MG63 (cell line): ENCODE measurements around the gene NGEF. TPM values are rescaled to one million over a fixed set of nuclear protein-coding genes. Genes with fewer than 3 reads are reported as not detected.

Experiments used
- DNase-seq: peaks from one replicate; pipeline ENCODE4 v3.0.0-alpha.2; 2020
- H3K27me3 ChIP-seq: fragments of 250-450 bp; sonication (Bioruptor Pico); 2 replicates; pipeline ENCODE4 v1.5.1; 2020; ENCODE audit warnings: mild to moderate bottlenecking, moderate library complexity
- H3K36me3 ChIP-seq: fragments of 250-450 bp; sonication (Bioruptor Pico); 2 replicates; pipeline ENCODE4 v1.5.1; 2020; ENCODE audit warnings: mild to moderate bottlenecking, moderate library complexity
- H3K4me3 ChIP-seq: fragments of 250-450 bp; sonication (Bioruptor Pico); 2 replicates; pipeline ENCODE4 v1.5.1; 2020; ENCODE audit warnings: mild to moderate bottlenecking, moderate library complexity
- H3K9me3 ChIP-seq: fragments of 250-450 bp; sonication (Bioruptor Pico); 2 replicates; pipeline ENCODE4 v1.5.1; 2020; ENCODE audit warnings: mild to moderate bottlenecking, moderate library complexity
- total RNA-seq: library from RNA; depleted of rRNA; stranded (reverse); fragments of >200 nt; shearing (Covaris generic); gene quantifications from 2 replicates; pipeline ENCODE4 v1.2.3, GENCODE V29; 2014; ENCODE audit warnings: low replicate concordance

Gene NGEF
- total RNA-seq, 1 experiment from 2014 or later = 26.1 TPM

DNA sequence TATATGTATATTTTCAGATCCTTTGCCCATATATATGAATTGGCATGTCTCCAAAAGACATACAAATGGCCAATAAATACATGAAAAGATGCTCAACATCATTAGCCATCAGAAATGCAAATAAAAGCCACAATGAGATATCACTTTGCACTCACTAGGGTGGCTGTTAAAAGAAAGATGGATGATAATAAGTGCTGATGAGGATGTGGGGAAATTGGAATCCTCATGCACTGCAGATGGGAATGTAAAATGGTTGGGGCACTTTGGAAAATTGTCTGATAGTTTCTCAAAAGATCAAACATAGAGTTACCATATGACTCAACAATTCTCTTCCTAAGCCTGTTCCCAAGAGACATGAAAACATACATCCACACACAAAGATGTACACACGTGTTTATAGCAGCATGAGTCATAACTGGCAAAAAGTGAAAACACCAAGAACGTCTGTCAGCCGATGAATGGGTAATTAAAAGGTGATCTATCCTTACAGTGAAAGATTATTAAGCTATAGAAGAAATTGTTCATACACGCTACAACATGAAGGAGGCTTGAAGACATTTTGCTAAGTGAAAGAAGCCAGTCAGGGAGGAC, 19.7 kb downstream of the NGEF start:
- DNase-seq = no peak
- Histone ChIP-seq H3K27me3 (no peaks in the 10 kb centered on the region), H3K4me3 (no peak overlapping the region), H3K36me3 (no peaks in the 10 kb centered on the region), H3K9me3 (no peaks in the 10 kb centered on the region)

DNA sequence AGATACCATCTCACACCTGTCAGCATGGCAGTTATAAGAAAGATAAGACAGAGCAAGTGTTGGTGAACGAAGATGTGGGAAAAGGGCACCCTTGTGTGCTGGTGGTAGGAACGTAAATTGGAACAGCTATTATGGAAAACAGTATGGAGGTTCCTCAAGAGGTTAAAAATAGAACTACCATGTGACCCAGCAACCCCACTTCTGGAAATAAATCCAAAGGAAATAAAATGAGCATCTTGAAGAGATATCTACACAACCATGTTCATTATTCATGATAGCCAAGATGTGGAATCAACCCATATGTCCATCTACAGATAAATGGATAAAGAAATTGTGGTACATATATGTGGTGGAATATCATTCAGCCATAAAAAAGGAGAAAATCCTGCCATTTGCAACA, 26.9 kb downstream of the NGEF start:
- peaks cover 5% of the 10 kb centered on the region for H3K9me3 ChIP-seq
- H3K4me3 ChIP-seq = no peak overlapping the region
- H3K27me3 ChIP-seq = no peaks in the 10 kb centered on the region
- no peaks in the 10 kb centered on the region for H3K36me3 ChIP-seq
- DNase-seq = no peak

DNA sequence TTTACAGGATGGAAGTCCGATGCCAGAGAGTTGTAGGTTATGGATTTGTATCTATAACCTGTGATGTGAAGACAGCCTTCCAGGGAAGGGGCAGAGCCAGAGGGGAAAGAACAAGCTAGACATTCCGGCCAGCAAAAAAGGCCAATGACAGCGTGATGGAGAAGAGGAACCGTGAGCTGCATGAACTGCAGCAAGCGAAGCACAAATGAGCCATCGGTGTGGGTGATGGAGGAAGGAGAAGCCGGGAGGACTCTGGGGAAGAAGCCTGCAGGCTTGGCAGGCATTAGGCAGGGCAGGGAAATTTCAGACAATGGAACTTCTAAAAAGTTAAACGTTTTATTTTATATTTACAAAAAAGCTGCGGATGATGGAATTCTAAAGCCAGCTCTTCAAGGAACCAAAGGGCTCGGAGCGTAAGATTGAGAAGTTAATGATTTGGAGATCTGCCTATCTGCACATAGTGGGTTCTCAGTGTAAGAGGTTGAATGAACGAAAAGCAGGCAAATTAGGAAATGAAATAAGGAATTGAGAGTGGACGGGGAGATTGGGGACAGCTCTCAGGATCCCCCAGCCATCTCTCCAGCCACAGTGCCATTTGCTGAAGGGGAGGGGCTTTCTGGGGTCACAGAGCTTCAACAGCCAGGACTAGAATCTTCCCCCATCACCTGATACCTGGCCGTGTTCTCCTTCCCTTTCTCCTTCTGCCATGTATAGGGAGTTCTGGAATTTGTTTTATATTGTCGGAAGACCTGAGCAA, 28.4 kb downstream of the NGEF start:
- H3K9me3 ChIP-seq = peaks cover 5% of the 10 kb centered on the region
- DNase-seq = no peak
- no peaks in the 10 kb centered on the region for H3K36me3 ChIP-seq
- no peaks in the 10 kb centered on the region for H3K27me3 ChIP-seq
- H3K4me3 ChIP-seq = no peak overlapping the region

DNA sequence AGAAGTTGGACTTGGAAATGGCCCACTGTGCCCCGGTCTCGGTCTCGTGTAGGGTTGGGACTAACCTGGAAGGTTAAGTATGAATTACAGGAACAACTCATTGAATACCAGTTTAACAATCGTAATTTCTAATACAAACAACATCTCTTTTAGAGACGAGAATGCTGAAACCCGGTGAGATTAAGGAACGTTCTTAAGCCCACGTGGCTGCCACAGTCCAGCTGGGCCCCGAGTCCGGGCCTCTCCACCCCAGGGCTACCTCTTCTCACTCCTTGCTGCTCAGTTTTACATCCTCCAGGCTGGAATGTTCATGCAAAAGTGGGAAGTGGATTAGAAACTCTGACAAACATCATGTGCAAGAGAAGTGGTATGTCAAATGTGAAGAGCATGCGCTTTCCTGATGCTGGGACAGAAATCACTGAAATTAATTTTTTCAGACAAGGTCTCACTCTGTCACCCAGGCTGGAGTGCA, 29.4 kb downstream of the NGEF start:
- Histone ChIP-seq H3K4me3 (no peak overlapping the region), H3K9me3 (peaks cover 5% of the 10 kb centered on the region), H3K36me3 (no peaks in the 10 kb centered on the region), H3K27me3 (no peaks in the 10 kb centered on the region)
- no peak for DNase-seq

DNA sequence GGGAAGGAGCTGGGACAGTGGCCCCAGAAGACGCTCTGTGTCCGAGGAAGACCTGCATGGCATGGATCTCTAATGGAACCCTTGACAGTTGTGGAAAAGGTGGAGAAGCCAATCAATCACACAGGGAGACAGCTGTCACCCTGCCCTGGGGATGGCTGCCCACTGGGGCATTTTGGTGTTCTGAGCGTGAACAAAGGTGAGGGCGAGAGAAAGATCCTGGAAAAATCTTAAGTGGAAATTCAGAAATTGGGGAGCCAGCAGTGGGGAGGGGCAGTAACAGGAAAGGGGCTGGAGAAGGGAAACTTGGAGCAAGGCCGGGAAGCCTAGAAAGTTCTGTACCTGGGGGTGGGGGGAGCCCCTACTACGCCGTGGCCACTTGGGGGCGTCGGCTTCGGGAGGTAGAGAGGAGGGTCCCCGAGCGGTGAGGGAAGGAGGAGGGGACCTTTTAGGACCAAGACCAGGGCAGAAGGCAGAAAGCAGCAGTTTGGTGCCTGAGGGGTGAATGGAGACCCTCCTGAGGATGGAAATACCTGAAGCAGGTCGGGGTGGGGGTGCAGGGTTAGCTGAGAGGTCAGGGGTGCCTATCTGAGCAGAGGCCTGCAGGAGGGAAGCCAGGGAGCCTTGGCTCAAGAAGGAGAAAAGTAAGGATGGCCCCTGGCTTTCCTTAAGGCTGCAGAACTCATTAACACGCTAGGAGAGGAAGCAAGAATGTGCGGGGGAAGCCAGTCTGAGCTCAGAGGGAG, 30.0 kb downstream of the NGEF start:
- DNase-seq = no peak

DNA sequence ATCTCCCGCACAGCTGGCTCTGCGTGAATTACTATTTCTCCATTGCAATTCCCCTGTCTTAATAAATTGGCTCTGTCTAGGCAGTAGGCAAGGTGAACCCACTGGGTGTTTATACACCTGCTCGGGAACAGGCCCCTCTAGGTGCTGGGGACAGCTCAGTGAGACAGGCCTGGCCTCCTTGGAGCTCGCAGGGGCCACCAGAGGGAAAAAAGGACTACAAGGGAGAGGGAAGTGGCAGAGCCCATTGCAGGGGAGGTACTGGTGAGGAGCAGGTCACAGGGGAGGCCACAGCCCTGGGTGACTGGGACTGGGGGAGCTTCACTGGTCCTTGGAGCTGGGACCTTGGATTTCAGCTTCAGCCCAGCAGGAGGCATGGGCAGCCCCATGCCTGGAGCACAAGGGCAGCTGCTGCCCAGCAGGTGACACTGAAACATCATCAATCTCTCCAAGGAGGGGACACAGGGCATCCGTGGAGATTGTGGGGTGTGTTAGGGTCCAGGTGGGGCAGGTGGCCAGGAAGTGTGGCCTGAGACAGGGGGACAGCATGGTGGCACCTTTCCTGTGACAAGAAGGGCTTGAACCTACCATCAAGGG, 31.2 kb downstream of the NGEF start:
- peaks cover 5% of the 10 kb centered on the region for H3K9me3 ChIP-seq
- no peak for DNase-seq
- H3K4me3 ChIP-seq = no peak overlapping the region
- H3K36me3 ChIP-seq = no peaks in the 10 kb centered on the region
- H3K27me3 ChIP-seq = no peaks in the 10 kb centered on the region

More for the DNA sequence above, 30.0 kb downstream of the NGEF start:
- Histone ChIP-seq H3K27me3 (no peaks in the 10 kb centered on the region), H3K36me3 (no peaks in the 10 kb centered on the region), H3K9me3 (peaks cover 5% of the 10 kb centered on the region), H3K4me3 (no peak overlapping the region)

DNA sequence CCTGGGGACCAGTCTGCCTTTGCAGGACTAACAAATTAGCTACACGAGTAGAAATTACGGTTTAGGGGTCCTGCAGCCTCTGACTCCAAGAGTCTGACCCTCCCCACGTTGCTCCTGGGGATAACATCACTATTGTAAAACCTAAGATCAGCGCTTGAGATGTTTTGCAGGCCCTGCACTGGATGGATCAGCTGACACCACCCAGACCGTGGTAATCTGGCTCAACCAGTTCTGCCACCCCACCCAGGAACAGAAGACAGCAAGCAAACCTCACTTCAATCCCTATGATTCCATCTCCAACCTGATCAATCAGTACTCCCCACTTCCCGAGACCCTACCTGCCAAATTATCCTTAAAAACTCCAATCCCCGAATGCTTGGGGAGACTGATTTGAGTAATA, 31.7 kb downstream of the NGEF start:
- Histone ChIP-seq H3K4me3 (no peak overlapping the region), H3K9me3 (peaks cover 5% of the 10 kb centered on the region), H3K27me3 (no peaks in the 10 kb centered on the region), H3K36me3 (no peaks in the 10 kb centered on the region)
- DNase-seq = no peak

DNA sequence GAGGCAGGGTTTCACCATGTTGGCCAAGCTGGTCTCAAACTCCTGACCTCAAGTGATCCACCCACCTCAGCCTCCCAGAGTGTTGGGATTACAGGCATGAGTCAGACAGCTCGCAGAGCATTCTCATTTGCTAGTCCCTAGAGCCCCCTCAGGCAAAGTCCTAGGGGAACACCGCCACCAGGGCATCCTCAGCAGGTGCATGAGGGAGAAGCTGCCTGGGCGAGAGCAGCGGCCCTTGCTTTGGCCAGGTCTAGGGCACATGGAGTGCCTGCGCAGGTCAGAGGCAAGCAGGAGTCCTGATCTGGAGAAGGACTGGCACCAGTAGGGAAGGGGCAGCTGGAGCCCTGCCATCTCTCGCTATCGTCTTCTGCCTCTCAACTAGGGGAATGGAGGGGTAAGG, 32.4 kb downstream of the NGEF start:
- Histone ChIP-seq H3K36me3 (no peaks in the 10 kb centered on the region), H3K9me3 (no peaks in the 10 kb centered on the region; the same call in 1 of the 2 replicates), H3K27me3 (no peaks in the 10 kb centered on the region), H3K4me3 (no peak overlapping the region)
- peak; percentile 51 for DNase-seq

DNA sequence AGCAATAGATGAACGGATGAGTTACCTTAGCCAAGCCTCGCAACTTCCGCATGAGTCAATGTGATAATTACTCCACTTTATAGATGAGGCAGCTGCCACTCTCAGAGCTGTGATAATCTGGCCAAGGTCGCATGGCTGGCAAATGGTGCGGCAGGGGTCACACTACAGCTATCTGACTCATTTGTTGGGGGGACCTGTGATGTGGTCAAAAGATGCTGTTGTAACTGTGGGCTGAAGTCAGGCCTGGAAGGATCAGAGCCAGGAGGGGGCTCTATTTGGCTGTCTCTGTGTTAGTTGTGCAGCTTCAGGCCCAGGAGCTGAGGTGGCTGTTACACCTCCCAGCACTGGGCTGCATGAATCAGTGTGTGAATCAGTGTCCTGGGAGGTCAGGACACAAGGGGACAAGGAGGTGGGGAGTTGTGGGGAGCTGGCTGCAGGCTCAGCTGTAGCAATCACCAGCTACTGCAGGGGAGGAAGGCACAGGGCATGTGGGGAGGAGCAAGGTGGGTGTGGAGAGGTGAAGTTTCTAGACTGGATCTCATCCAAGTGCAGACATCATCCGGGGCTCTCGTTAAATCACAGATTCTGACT, 33.1 kb downstream of the NGEF start:
- Histone ChIP-seq H3K4me3 (no peak overlapping the region), H3K9me3 (no peaks in the 10 kb centered on the region), H3K27me3 (no peaks in the 10 kb centered on the region), H3K36me3 (no peaks in the 10 kb centered on the region)
- DNase-seq = peak; percentile 86

DNA sequence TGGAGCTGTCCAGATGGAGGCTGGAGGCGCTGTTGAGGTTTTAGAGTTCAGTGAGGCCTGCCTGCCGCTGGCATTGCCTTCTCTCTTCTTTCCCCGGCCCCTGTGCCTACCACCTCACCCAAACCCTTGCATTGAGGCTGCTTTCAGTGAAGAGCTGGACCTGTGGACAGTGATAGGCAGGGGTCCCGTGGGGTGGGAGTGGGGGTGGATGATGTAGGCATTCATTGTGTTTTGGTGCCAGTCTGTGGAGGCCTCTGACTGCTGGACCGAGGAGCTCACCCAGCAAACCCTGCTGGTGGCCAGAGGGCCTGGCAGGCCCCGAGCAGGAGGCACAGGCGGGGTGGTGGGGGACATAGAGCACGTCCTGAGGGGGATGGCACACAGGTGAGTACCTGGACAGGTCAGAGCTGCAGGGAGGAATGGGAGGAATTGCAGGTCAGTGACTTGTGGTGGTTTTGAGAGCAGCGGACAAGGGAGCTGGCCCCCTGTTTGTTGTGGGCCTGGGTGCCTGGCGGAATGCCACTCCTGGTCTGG, 35.6 kb downstream of the NGEF start:
- no peak for DNase-seq
- Histone ChIP-seq H3K4me3 (no peak overlapping the region), H3K27me3 (no peaks in the 10 kb centered on the region), H3K9me3 (no peaks in the 10 kb centered on the region), H3K36me3 (no peaks in the 10 kb centered on the region)

DNA sequence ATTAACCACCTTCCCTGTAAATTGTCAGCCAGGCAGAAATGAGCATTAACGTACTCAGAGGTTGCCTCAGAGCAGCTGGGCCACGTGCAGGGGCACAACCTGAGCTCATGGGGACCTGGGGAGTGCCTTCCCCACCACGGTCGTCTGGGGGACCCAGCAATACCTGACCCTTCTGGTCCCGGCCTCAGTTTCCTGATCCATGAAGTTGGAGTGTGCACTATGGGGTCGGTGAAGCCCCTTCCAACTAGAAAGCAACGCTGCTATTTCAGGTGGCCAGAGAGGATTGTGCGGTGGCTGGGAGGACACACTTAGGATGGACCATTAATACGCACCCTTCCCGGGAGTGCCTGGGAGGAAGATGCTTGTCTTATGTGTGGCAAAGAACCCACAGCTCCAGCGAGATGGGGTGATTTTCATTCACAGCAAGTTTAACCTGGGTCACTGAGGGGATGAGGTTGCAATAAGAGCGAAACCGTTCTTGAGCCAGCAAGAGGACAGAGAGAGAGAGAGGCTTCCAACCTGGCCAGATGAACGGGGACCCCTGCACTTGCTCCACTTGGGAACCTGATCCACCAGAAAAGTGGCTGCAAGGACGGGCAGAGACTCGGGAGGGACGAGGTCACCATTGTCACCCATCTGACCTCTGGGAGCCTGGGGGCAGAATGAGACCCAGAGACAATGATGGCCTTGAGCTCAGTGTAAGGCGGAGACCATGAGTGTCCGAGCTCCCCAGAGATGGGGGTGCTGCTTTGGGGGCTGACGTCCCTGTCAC, 36.2 kb downstream of the NGEF start:
- DNase-seq = no peak
- no peaks in the 10 kb centered on the region for H3K36me3 ChIP-seq

DNA sequence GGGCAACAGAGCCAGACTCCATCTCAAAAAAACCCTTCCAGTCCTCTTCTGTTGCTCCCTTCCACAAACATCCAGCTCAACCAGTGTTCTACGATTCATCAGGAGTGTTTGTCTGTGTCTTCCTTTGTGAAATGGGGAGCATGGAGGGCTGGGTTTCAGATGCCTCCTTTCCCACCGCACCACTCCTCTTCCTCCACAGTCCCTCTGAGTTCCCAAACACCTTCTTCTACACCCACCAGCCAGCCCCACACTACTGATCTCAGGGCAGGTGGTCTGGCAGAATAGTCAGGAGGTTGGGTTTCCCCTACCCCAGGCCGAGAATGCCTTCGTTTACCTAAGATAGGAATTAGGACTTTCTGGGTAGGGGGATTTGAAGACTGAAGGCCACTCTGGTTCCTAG, 36.9 kb downstream of the NGEF start:
- no peaks in the 10 kb centered on the region for H3K27me3 ChIP-seq
- no peaks in the 10 kb centered on the region for H3K36me3 ChIP-seq
- no peaks in the 10 kb centered on the region for H3K9me3 ChIP-seq
- no peak for DNase-seq
- H3K4me3 ChIP-seq = no peak overlapping the region

More for the DNA sequence above, 36.2 kb downstream of the NGEF start:
- Histone ChIP-seq H3K27me3 (no peaks in the 10 kb centered on the region), H3K9me3 (no peaks in the 10 kb centered on the region), H3K4me3 (no peak overlapping the region)

DNA sequence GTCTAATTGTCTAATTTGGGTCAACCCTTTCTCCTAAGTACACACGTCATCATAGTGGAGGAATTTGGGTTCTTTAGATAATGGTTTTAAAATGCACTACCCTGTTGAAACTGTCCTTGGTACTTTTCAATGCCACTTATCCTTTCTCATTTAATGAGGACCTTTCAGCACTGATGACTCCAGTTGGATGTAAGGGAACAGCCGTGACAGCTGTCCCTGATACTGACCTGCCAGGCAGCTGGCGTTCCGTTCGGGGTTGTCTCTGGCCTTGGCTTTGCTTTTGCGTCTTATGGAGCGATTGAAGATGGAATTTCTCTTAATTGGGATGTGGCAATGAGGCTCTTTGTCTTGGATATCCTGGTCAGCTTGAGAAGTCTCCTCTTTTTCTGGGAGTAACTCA, 38.7 kb downstream of the NGEF start:
- Histone ChIP-seq H3K36me3 (no peaks in the 10 kb centered on the region), H3K27me3 (no peaks in the 10 kb centered on the region), H3K9me3 (no peaks in the 10 kb centered on the region), H3K4me3 (no peak overlapping the region)
- DNase-seq = no peak

DNA sequence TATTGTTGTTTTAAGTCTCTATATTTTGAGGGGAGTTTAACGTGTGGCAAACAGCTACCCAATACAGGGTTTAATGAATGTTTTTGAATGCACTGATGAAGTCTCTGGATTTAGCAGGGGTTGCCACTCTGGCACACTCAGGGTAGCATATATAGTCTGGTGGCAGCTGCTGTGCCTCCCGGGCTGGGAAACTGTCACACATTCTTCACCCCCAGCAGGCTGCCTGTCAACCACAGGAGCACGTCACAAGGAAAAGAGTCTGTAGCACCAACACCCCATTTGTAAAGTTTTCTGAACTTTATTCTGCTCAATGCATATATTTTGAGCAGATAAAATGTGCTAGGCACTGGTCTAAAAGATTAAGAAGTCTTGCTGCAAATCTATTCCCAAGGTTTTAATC, 39.3 kb downstream of the NGEF start:
- Histone ChIP-seq H3K4me3 (no peak overlapping the region), H3K36me3 (no peaks in the 10 kb centered on the region), H3K27me3 (no peaks in the 10 kb centered on the region), H3K9me3 (no peaks in the 10 kb centered on the region)
- no peak for DNase-seq

DNA sequence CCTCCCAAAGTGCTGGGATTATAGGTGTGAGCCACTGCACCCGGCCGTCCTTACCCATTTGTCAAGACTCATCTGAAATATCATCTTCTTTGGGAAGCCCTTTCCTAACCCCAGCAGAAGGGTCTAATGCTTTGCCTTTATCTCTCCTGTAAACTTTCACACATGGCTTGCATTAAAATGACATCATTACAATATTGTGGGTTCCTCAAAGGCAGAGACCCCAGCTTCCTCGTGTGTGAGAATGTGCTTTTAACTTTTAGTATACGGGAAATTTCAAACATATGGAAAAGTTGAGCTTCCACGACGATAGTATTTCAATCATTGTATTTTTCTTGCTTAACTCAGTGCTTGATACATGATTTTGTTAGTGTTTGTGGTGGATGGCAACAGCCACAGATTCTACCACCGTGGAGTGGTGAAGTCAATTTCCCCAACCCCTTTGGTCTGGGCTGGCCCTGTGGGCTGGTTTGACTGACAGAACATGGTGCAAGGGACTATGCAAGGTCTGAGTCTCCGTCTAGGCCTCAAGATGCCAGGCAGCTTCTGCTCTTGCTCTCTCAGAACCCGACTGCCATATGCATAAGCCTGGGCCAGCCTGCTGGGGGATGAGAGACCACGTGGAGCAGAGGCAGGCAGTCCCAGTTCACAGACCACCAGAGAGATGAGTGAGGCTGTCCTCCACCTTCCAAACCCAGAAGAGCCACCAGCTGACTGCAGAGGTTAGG, 39.9 kb downstream of the NGEF start:
- Histone ChIP-seq H3K27me3 (no peaks in the 10 kb centered on the region), H3K9me3 (no peaks in the 10 kb centered on the region), H3K36me3 (no peaks in the 10 kb centered on the region), H3K4me3 (no peak overlapping the region)
- DNase-seq = no peak
